8988T (cell line): Measurements from ENCODE around the gene SEC22C.

Source experiments
- DNase-seq: peaks from one replicate; pipeline ENCODE4 v3.0.0; 2011

Gene SEC22C

DNA sequence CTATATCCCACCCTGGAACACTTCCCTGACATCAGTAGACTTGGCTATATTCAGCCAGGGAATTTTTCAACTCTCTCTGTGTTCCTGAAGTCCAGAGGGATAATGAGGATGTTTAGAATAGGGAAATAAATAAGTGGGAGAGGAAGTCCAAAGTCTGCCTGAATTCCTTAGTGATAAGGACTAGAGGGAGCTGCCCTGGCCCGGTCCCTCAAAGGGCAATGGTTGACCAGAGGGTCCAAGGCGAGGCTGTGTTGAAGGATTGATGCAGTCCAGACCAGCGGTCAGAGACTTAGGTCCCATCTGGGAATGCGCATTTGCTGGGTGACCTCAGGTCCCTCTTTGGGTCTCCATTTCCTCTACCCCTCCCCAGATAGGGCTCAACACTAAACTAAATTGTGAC, 71.4 kb downstream of the SEC22C start:
- no peak for DNase-seq

- no peak for DNase-seq
Observed at GRCh38 chr3:42509111-42509510, 72.7 kb downstream of the SEC22C start.

- no peak for DNase-seq
Observed at GRCh38 chr3:42508562-42508961, 73.2 kb downstream of the SEC22C start.

DNA sequence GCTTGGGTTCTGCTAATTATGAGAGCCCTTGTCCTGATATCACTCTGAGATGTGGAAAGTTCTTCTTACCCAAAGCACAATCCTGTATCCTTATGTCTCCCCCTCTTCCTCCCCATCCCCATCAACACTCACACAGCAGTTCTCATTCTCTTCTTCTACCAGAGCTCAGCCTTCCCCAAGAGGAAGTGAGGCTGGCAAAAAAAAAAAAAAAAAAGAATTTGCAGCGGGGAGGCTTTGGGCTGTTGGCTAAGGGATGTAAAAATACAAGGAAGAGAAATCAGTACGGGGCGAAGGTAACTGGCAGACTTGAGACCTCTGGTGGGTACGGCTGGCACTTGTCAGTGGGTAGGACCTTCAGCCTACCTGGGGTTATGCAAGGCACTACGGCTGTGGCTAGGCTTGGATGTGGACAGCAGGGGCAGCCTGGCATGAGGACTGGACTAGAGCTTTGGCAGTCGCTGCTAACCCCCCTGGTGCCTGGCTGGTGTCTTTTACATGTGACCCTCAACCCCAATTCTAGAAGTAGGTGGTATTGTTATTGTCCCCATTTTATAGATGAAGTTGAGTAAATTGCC, 73.9 kb downstream of the SEC22C start:
- DNase-seq = no peak

DNA sequence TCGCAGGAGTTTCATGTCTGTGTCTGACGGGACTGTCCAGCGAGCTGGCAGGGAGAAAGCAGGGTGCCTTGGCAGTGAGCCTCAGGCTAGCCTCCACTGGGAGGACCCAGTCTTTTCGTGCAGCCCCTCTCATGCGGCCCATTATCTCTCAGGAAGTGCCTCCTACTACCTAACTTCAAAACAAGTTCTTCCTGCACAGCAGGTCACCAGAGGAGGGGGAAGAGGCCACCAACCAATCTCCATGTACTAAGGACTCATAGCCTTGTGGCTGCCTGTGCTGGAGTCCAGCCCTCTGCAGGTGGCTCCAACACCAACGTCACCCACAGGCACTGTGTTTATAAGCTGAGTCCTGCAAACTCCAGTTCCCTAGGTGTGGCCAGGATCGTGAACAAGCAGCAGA, 74.5 kb downstream of the SEC22C start:
- no peak for DNase-seq

DNA sequence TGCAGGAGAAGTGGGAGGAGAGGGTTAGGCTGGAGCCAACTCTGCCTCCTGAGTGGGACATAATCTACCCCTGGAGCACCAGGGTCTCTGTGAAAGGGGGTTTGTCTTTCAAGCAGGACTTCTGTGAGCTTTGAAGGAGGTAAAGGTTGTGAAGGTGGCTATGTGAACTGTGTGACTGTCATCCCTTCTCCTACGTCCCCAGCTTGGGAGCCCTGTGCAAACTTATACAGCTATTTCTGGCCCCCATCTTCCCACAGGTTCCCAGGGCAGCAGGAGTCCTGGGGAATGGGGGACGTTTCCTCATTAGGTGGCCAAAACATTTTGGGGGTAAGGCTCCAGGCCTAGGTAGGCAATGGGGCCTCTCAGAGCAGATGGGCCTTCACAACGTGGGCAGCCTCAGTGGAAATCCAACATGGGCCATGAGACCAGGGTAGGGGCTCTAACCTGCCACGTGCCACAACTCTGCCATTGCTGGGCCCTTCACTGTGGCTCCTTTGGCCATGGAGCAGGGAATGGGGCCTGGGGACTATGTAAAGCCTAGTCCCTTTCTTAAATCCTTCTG, 75.8 kb downstream of the SEC22C start:
- DNase-seq = no peak

GRCh38 chr3:42505128-42505848, 76.5 kb downstream of the SEC22C start:
- no peak for DNase-seq

DNA sequence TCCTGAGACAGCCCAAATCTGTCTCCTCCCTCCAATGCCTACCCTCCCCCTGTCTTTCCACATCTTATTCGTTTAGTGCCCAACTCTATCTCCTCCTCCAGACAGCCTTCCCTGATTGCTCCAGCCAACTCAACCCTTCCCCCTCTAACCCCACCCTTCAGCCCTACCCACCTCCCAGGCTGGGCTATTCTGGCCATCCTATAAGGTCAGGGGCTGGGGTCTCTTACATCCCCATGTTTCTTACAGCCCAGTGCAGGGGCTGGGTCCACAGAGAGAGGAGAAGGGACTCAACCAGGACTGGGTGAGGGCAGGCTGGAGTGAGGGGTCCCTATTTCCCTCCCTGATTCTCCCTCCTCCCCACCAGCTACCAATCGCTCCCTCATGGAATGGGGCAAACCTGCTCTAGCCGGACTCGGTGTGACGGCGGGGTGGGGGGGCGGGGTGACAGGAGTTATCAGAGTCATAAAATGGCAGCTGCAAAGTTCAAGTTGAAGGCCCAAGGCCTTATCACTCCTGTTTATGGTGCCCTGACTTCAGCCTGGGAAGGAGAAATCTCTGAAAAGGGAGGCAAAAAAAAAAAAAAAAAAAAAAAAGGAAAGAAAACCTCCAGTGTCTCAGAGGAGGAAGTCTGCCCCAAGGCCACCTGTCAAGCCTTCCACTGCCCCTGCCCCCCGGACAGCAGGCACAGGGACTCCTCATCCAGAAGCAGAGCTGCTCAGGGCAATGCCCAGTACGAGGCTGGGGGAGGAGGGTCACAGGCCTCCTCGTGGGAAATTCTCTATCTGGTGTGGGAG, 77.2 kb downstream of the SEC22C start:
- no peak for DNase-seq

DNA sequence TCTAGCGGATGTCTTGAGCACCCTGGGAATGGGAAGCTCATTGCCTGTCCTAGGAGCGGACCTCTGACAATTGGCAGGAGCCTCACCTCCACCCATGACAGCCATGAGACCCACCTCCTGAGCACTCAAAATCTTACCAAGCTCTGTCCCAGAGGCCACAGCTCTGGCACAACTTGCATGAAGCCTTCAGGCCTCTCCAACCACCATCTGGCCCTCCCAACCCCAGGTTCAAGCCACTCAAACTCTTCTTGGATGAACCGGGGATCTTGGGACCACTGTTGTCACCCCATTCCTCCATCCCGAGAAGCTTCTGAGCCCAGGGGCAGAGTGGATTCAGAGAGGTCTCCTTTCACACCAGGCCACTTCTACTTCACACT, 77.8 kb downstream of the SEC22C start:
- no peak for DNase-seq

GRCh38 chr3:42503251-42503924, 78.4 kb downstream of the SEC22C start:
- no peak for DNase-seq

- peak; percentile 98 for DNase-seq
Observed at GRCh38 chr3:42502429-42503250, 79.1 kb downstream of the SEC22C start, which contains the start of gene VIPR1. Gene VIPR1 (plus strand): TSS chr3:42502643. CDS start chr3:42502736, 93 bp downstream.

DNA sequence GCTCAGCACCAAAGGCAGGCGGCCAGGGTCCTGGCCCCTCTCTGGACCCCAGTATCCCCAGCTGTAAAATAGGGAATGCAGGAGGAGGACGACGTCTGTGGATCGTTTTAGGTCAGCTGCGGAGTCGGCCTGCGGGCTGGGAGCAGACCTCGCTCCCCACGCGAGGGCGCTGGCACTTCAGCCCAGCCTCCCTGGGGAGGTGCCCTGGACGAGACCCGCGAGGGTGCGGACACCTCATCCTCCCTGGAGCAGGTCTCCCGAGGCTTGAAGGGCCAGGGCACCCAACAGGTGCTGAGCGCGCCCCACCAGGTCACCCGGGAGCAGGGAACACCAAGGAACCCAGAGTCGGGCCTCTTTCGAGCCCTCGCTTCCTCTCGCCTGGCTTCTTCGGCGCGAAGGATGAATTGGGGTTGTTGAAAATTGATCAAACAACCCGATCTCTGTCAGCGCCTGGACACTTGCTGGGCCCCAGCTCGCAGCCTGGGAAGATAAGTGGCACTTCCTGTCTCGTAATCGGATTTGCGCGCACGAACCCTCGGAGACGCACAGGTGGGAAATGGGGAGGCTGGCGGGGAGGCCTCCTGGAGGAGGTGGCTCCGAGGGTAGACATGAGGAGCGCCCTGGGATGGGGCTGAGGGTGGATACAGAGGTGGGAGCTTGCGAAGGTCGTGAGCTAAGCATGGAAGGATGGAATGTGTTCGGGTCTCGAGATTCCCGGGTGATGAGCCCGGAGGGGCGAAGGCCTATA, 79.9 kb downstream of the SEC22C start:
- peak; percentile 96 for DNase-seq

DNA sequence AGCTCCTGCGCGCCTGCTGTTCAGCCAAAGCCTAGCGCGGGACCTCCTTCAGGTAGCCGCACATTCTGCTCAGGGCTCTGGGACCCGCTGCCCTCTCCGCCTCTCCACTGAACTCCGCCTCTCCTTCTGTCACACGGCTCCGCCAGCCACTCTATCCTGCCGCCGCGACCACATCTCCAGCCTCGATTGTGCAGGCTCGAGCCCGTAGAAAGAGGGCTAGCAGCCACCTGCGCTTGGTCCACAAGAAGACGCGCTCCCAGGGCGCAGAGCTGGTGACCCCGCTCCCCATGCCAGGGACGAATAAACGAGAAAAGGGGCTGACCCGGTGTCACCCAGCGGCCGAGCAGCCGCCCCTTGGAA, 80.5 kb downstream of the SEC22C start:
- no peak for DNase-seq

GRCh38 chr3:42500909-42501308, 80.9 kb downstream of the SEC22C start:
- DNase-seq = peak; percentile 8

DNA sequence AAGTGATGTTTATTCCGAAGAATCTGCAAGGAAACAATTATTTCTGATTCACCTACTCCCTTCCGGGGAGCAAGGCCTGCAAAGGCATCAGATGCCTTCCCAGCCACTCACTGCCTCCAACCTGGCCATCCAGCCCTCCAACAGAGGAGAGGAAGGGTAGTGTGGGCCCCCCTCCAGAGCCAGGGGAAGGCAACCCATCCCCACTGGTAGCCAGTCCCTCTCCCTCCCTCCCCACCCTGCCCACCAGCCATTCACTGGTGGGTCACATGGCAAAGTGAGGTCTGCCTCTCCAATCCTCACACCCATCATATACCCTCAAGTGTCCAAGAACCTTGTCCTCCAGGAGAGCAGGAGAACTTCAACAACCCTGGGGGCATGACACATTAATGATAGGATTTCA, 81.7 kb downstream of the SEC22C start:
- DNase-seq = no peak

- no peak for DNase-seq
Observed at GRCh38 chr3:42499478-42499871, 82.3 kb downstream of the SEC22C start.

DNA sequence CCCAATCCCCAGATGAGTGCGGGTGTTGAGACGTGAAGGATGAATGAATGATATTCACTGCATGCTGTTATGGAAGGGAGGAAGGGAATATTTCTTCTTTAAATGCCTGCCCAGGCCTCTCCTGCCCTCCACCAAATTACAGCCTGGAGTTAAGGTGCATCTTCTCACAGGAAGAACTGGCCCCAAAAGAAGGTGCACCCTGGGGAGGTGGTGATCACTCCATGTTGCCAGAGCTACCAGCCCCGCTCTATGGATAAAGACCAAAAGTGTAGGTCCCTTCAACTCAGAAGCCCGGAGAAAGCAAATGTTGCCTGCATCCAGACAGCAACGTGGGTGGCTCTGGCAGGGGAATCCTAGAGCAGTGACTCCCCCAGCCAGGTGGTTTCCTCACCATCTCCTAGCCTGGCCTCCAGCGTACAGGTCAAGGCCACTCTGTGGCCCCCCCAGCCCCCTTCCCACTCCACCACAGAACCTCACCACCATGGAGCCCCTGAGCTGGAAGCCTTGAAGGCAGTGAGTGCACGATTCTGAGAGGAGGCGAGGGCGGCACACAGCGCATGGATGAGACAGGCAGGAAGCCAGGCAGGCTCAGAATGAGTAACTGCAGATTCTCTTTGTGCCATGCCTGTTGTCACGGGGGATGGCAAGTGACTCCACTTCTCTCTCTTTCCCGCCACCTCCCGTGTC, 82.8 kb downstream of the SEC22C start:
- no peak for DNase-seq

DNA sequence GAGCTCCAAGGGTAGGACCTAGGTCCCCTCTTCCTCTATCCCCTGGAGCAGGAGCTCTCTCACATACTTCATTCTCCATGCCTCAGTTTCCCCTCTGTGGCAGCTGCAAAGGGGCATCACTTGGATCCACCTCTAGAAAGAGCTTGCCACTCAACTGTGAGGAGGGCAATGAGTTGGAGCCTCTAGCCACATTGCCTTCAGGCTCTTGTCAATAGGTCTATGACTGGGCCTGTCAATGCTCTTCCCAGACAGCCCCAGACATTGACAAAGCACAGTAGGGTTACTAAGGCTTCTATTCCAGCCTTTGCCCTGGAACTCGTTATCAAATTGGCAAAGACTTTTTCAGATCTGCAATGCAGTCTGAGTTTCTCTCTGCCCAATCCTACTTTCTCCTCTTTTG, 83.7 kb downstream of the SEC22C start:
- no peak for DNase-seq
